A673 (cell line): ENCODE results near the gene APOL6. TPM values are rescaled to one million over a fixed set of nuclear protein-coding genes. Genes with fewer than 3 reads are reported as not detected.
"Not testable (repeated sequence)": the region's sequence is repeated elsewhere in the genome, so short reads cannot be mapped to it uniquely, and the experiment has no call there.

Source experiments
- BruUV-seq: library from RNA; stranded (reverse); fragments of 400-500 nt; replicated peaks from 2 replicates; lab custom pipeline; 2021; lab: Mats Ljungman, UMichigan
- CTCF ChIA-PET: fragments of 300-600 bp; sonication (Branson Sonifier 250); formaldehyde crosslinking; loops from one replicate; lab custom pipeline; 2022; ENCODE audit warnings: antibody characterized with exemption; lab: Charles Lee
- POLR2A ChIA-PET: fragments of 300-600 bp; sonication (Branson Sonifier 250); formaldehyde crosslinking; loops from one replicate; lab custom pipeline; 2022; ENCODE audit warnings: antibody characterized with exemption; ENCODE audit not compliant: low non-redundant PET; lab: Charles Lee
- DNase-seq: peaks from one replicate; pipeline ENCODE4 v3.0.0-alpha.2; 2015; ENCODE audit warnings: low spot score
- H3K27ac ChIP-seq: fragments of 200-600 bp; sonication (generic); 2 replicates; pipeline ENCODE4 v1.5.1; 2016; ENCODE audit warnings: mixed run types, low read depth, mild to moderate bottlenecking, mixed read lengths, antibody characterized with exemption, low read length; ENCODE audit not compliant: poor library complexity, severe bottlenecking
- H3K27me3 ChIP-seq: fragments of 200-600 bp; sonication (generic); replicated peaks from 2 replicates; pipeline ENCODE4 v1.6.1; 2017; ENCODE audit warnings: mixed run types, low read depth, mild to moderate bottlenecking, mixed read lengths, antibody characterized with exemption, low read length; ENCODE audit not compliant: insufficient read depth, poor library complexity
- H3K36me3 ChIP-seq: fragments of 200-600 bp; sonication (generic); 2 replicates; pipeline ENCODE4 v1.6.1; 2016; ENCODE audit warnings: mixed run types, mild to moderate bottlenecking, mixed read lengths, antibody characterized with exemption, low read length; ENCODE audit not compliant: insufficient read depth, poor library complexity, severe bottlenecking
- H3K4me1 ChIP-seq: fragments of 200-600 bp; sonication (generic); 2 replicates; pipeline ENCODE4 v1.6.1; 2017; ENCODE audit warnings: mixed run types, mild to moderate bottlenecking, mixed read lengths, antibody characterized with exemption, low read length; ENCODE audit not compliant: insufficient read depth, poor library complexity, severe bottlenecking
- H3K4me3 ChIP-seq: fragments of 200-600 bp; sonication (generic); 2 replicates; pipeline ENCODE4 v1.5.1; 2016; ENCODE audit warnings: low read depth, mixed run types, mild to moderate bottlenecking, mixed read lengths, low read length; ENCODE audit not compliant: poor library complexity, severe bottlenecking
- H3K9me3 ChIP-seq: fragments of 200-600 bp; sonication (generic); 2 replicates; pipeline ENCODE4 v1.6.1; 2016; ENCODE audit warnings: mixed run types, low read depth, mild to moderate bottlenecking, mixed read lengths, antibody characterized with exemption, low read length; ENCODE audit not compliant: poor library complexity, severe bottlenecking
- CTCF ChIP-seq: fragments of 300-800, 200-600 bp; sonication (generic); conservative IDR thresholded peaks from 2 replicates; pipeline ENCODE4 v1.5.1; 2017; ENCODE audit warnings: low read depth, mild to moderate bottlenecking, antibody characterized with exemption, low read length, moderate library complexity, mixed read lengths
- EZH2 ChIP-seq: fragments of 200-600 bp; sonication (generic); IDR thresholded peaks from 2 replicates; pipeline ENCODE4 v1.6.1; 2017; ENCODE audit warnings: borderline replicate concordance, low read depth, mild to moderate bottlenecking, mixed read lengths, antibody characterized with exemption, low read length; ENCODE audit not compliant: poor library complexity, severe bottlenecking
- intact Hi-C: fragments of 100-400 bp; cut with micrococcal nuclease; formaldehyde crosslinking; loops from one replicate; pipeline ENCODE4 v1.10.0; 2022; ENCODE audit not compliant: unreplicated experiment
- total RNA-seq: library from RNA; stranded (reverse); gene quantifications from 2 replicates; pipeline ENCODE4 v1.2.3, GENCODE V29; 2021

Gene APOL6
- total RNA-seq, 1 experiment from 2014 or later: 6.3 TPM

- Histone ChIP-seq H3K27me3 (no peaks in the 10 kb centered on the region), H3K4me1 (peaks cover 13% of the 10 kb centered on the region), H3K9me3 (no peaks in the 10 kb centered on the region), H3K27ac (no peak overlapping the region), H3K4me3 (no peak overlapping the region), H3K36me3 (no peaks in the 10 kb centered on the region)
- CTCF ChIA-PET: no interaction called here
- no peak for TF ChIP-seq CTCF
- no peak for TF ChIP-seq EZH2
- no TSS peak for BruUV-seq
- DNase-seq: no peak
- POLR2A ChIA-PET: no interaction called here
- intact Hi-C loops: no loop called here
These were observed 47.0 kb downstream of the APOL6 start for GRCh38 chr22:35695202-35695601.

GRCh38 chr22:35697142-35697541, 48.9 kb downstream of the APOL6 start:
- H3K36me3 ChIP-seq: no peaks in the 10 kb centered on the region
- no TSS peak for BruUV-seq
- H3K4me3 ChIP-seq: no peak overlapping the region
- no peaks in the 10 kb centered on the region for H3K4me1 ChIP-seq
- no peak overlapping the region for H3K27ac ChIP-seq
- intact Hi-C loops: no loop called here
- CTCF ChIA-PET: no interaction called here
- POLR2A ChIA-PET: no interaction called here
- no peaks in the 10 kb centered on the region for H3K27me3 ChIP-seq
- no peak for DNase-seq
- H3K9me3 ChIP-seq: no peaks in the 10 kb centered on the region
- no peak for TF ChIP-seq CTCF
- no peak for TF ChIP-seq EZH2

GRCh38 chr22:35699852-35700251, 51.6 kb downstream of the APOL6 start:
- H3K9me3 ChIP-seq, H3K27ac ChIP-seq, H3K4me1 ChIP-seq, H3K27me3 ChIP-seq, intact Hi-C loops, CTCF ChIA-PET, POLR2A ChIA-PET, H3K36me3 ChIP-seq, BruUV-seq, DNase-seq, H3K4me3 ChIP-seq: not testable (repeated sequence)

- Histone ChIP-seq H3K27me3 (no peaks in the 10 kb centered on the region), H3K4me1 (no peaks in the 10 kb centered on the region), H3K27ac (no peak overlapping the region), H3K4me3 (no peak overlapping the region), H3K9me3 (no peaks in the 10 kb centered on the region), H3K36me3 (no peaks in the 10 kb centered on the region)
- BruUV-seq: no TSS peak
- no peak for DNase-seq
- CTCF ChIA-PET: no interaction called here
- TF ChIP-seq EZH2 (no peak), CTCF (no peak)
- intact Hi-C loops: no loop called here
- POLR2A ChIA-PET: no interaction called here
These were observed 55.8 kb downstream of the APOL6 start for GRCh38 chr22:35703861-35704584.
